HEK293 (cell line): Measurements from ENCODE around the gene CYB5R4.

Source experiments
- CTCF ChIA-PET: fragments of 350-600 bp; formaldehyde crosslinking; extraction: SDS; loops from one replicate; lab custom pipeline; 2021; ENCODE audit warnings: antibody characterized with exemption; lab: Yijun Ruan, JAX
- POLR2A ChIA-PET: fragments of 300-600 bp; formaldehyde crosslinking; extraction: SDS; loops from one replicate; lab custom pipeline; 2020; ENCODE audit warnings: antibody characterized with exemption, inconsistent platforms; lab: Yijun Ruan, JAX
- H3K27ac ChIP-seq: fragments of 200-500 bp; sonication (Bioruptor generic); 2 replicates; pipeline ENCODE4 v1.5.1; 2014; ENCODE audit warnings: low read depth, low read length, control low read depth, inconsistent platforms; ENCODE audit errors: extremely low read depth
- H3K36me3 ChIP-seq, 2 experiments: fragments of 200-500 bp in 1 of 2; sonication (Bioruptor generic) in 1 of 2; 1 replicate in 1 of 2; 2 replicates in 1 of 2; pipeline ENCODE4 v1.5.1; 2014 to 2017; ENCODE audit warnings: inconsistent platforms in 2 of 2, low read length in 2 of 2; ENCODE audit not compliant: control insufficient read depth in 2 of 2, insufficient read depth in 1 of 2
- H3K4me1 ChIP-seq: fragments of 200-500 bp; sonication (Bioruptor generic); 2 replicates; pipeline ENCODE4 v1.5.1; 2014; ENCODE audit warnings: mild to moderate bottlenecking, low read length, inconsistent platforms; ENCODE audit not compliant: control insufficient read depth, insufficient read depth
- H3K4me3 ChIP-seq: 2 replicates; pipeline ENCODE4 v1.5.1; 2011; ENCODE audit warnings: low read depth, mild to moderate bottlenecking, control low read depth, low read length, moderate library complexity
- H3K9me3 ChIP-seq: fragments of 200-500 bp; sonication (Bioruptor generic); 2 replicates; pipeline ENCODE4 v1.5.1; 2014; ENCODE audit warnings: low read depth, low read length, inconsistent platforms; ENCODE audit not compliant: control insufficient read depth, insufficient read depth
- HOXA7 ChIP-seq: sonication (generic); formaldehyde crosslinking; IDR thresholded peaks from 2 replicates; pipeline ENCODE4 v1.8.1; 2022; ENCODE audit warnings: missing genetic modification reagents, borderline replicate concordance
- KLF9 ChIP-seq: fragments of 450-650 bp; formaldehyde crosslinking; IDR thresholded peaks from 2 replicates; pipeline ENCODE4 v1.5.1; 2016; ENCODE audit warnings: missing biosample characterization, missing genetic modification characterization, low read depth
- MZF1 ChIP-seq: fragments of 450-650 bp; formaldehyde crosslinking; IDR thresholded peaks from 2 replicates; pipeline ENCODE4 v1.5.1; 2017; ENCODE audit warnings: missing biosample characterization, missing genetic modification characterization, borderline replicate concordance
- PRDM6 ChIP-seq: fragments of 450-650 bp; formaldehyde crosslinking; IDR thresholded peaks from 2 replicates; pipeline ENCODE4 v1.5.1; 2017; ENCODE audit warnings: missing biosample characterization, missing genetic modification characterization
- YY2 ChIP-seq: fragments of 450-650 bp; formaldehyde crosslinking; IDR thresholded peaks from 2 replicates; pipeline ENCODE4 v1.5.1; 2016; ENCODE audit warnings: missing biosample characterization, missing genetic modification characterization
- ZBTB17 ChIP-seq: fragments of 450-650 bp; formaldehyde crosslinking; IDR thresholded peaks from 2 replicates; pipeline ENCODE4 v1.5.1; 2016; ENCODE audit warnings: missing biosample characterization, missing genetic modification characterization
- ZBTB7A ChIP-seq: fragments of 450-650 bp; formaldehyde crosslinking; IDR thresholded peaks from 2 replicates; pipeline ENCODE4 v1.5.1; 2016; ENCODE audit warnings: low read depth, missing biosample characterization, missing genetic modification characterization
- ZNF2 ChIP-seq: fragments of 450-650 bp; formaldehyde crosslinking; IDR thresholded peaks from 2 replicates; pipeline ENCODE4 v1.5.1; 2016; ENCODE audit warnings: missing biosample characterization, missing genetic modification characterization
- ZNF26 ChIP-seq: fragments of 450-650 bp; formaldehyde crosslinking; IDR thresholded peaks from 2 replicates; pipeline ENCODE4 v1.5.1; 2016; ENCODE audit warnings: missing biosample characterization, missing genetic modification characterization
- ZNF324 ChIP-seq: fragments of 450-650 bp; formaldehyde crosslinking; IDR thresholded peaks from 2 replicates; pipeline ENCODE4 v1.5.1; 2016; ENCODE audit warnings: missing biosample characterization, missing genetic modification characterization
- ZNF558 ChIP-seq: fragments of 450-650 bp; formaldehyde crosslinking; IDR thresholded peaks from 2 replicates; pipeline ENCODE4 v1.5.1; 2016; ENCODE audit warnings: missing biosample characterization, missing genetic modification characterization
- ZNF561 ChIP-seq: fragments of 450-650 bp; IDR thresholded peaks from 2 replicates; pipeline ENCODE4 v1.5.1; 2018; ENCODE audit warnings: missing biosample characterization, missing genetic modification characterization, borderline replicate concordance
- ZNF664 ChIP-seq: fragments of 450-650 bp; formaldehyde crosslinking; IDR thresholded peaks from 2 replicates; pipeline ENCODE4 v1.5.1; 2016; ENCODE audit warnings: missing biosample characterization, missing genetic modification characterization
- ZNF670 ChIP-seq: fragments of 450-650 bp; formaldehyde crosslinking; IDR thresholded peaks from 2 replicates; pipeline ENCODE4 v1.5.1; 2016; ENCODE audit warnings: missing biosample characterization, missing genetic modification characterization, low read depth
- ZNF692 ChIP-seq: fragments of 450-650 bp; formaldehyde crosslinking; IDR thresholded peaks from 2 replicates; pipeline ENCODE4 v1.5.1; 2016; ENCODE audit warnings: missing biosample characterization, missing genetic modification characterization
- ZNF792 ChIP-seq: fragments of 450-650 bp; formaldehyde crosslinking; IDR thresholded peaks from 2 replicates; pipeline ENCODE4 v1.5.1; 2016; ENCODE audit warnings: missing biosample characterization, missing genetic modification characterization

Gene CYB5R4

GRCh38 chr6:84016029-84016428, 156.5 kb downstream of the CYB5R4 start:
- Histone ChIP-seq H3K36me3 (no peaks in the 10 kb centered on the region), H3K4me1 (no peaks in the 10 kb centered on the region), H3K9me3 (no peaks in the 10 kb centered on the region), H3K27ac (no peak overlapping the region), H3K4me3 (no peak overlapping the region)
- no peak for TF ChIP-seq ZBTB17
- TF ChIP-seq ZNF792 (tag by site-specific recombination) = no peak
- TF ChIP-seq ZNF561 (tag by site-specific recombination) = no peak
- TF ChIP-seq ZNF26 (tag by site-specific recombination) = no peak
- no peak for TF ChIP-seq ZNF664 (tag by site-specific recombination)
- TF ChIP-seq ZNF2 (tag by site-specific recombination) = no peak
- TF ChIP-seq YY2 (tag by site-specific recombination) = no peak
- no peak for TF ChIP-seq HOXA7 (CRISPR knock-in tag)
- TF ChIP-seq ZNF670 (tag by site-specific recombination) = no peak
- TF ChIP-seq ZBTB7A (tag by site-specific recombination) = no peak
- TF ChIP-seq KLF9 (tag by site-specific recombination) = no peak
- TF ChIP-seq ZNF324 (tag by site-specific recombination) = no peak
- TF ChIP-seq ZNF692 (tag by site-specific recombination) = no peak
- TF ChIP-seq MZF1 (tag by site-specific recombination) = no peak
- no peak for TF ChIP-seq PRDM6 (tag by site-specific recombination)
- TF ChIP-seq ZNF558 = no peak
- ChIA-PET POLR2A (no interaction called here), CTCF (interaction anchor here (0.7 kb wide), 1 partner anchor 203 kb away, joined by 3 read pairs; no protein-coding TSS in a partner anchor)
